Adipocyte (in vitro differentiated cells): ENCODE data around the gene NFIA.

Source experiments
- DNase-seq: peaks from one replicate; pipeline ENCODE4 v3.0.0-alpha.2; 2015; ENCODE audit warnings: low read depth
- H3K27me3 ChIP-seq: replicated peaks from 2 replicates; pipeline ENCODE4 v1.7.0; 2013; ENCODE audit warnings: mild to moderate bottlenecking, low read length, moderate library complexity; ENCODE audit not compliant: control insufficient read depth, insufficient read depth
- H3K36me3 ChIP-seq: 2 replicates; pipeline ENCODE4 v1.7.0; 2013; ENCODE audit warnings: low read length, mild to moderate bottlenecking, moderate library complexity; ENCODE audit not compliant: control insufficient read depth, insufficient read depth, severe bottlenecking
- H3K4me1 ChIP-seq: 2 replicates; pipeline ENCODE4 v1.7.0; 2013; ENCODE audit warnings: mild to moderate bottlenecking, low read length, moderate library complexity; ENCODE audit not compliant: control insufficient read depth, insufficient read depth
- H3K4me3 ChIP-seq: 2 replicates; pipeline ENCODE4 v1.7.0; 2013; ENCODE audit warnings: mild to moderate bottlenecking, low read length, moderate library complexity
- H3K9ac ChIP-seq: 2 replicates; pipeline ENCODE4 v1.7.0; 2013; ENCODE audit warnings: mild to moderate bottlenecking, low read length, moderate library complexity
- H3K9me3 ChIP-seq: 2 replicates; pipeline ENCODE4 v1.7.0; 2013; ENCODE audit warnings: mild to moderate bottlenecking, low read length, moderate library complexity; ENCODE audit not compliant: control insufficient read depth

Gene NFIA

GRCh38 chr1:61403679-61404596, 321.6 kb downstream of the NFIA start:
- Histone ChIP-seq H3K4me1 (peaks cover 14% of the 10 kb centered on the region), H3K27me3 (no peaks in the 10 kb centered on the region), H3K36me3 (peaks cover 32% of the 10 kb centered on the region), H3K9me3 (no peaks in the 10 kb centered on the region), H3K4me3 (no peak overlapping the region), H3K9ac (no peak overlapping the region)
- no peak for DNase-seq

GRCh38 chr1:61404597-61405376, 322.4 kb downstream of the NFIA start:
- DNase-seq: peak; percentile 43
- Histone ChIP-seq H3K9ac (no peak overlapping the region), H3K36me3 (peaks cover 41% of the 10 kb centered on the region), H3K9me3 (no peaks in the 10 kb centered on the region), H3K4me3 (no peak overlapping the region), H3K27me3 (no peaks in the 10 kb centered on the region), H3K4me1 (peaks cover 6% of the 10 kb centered on the region)

DNA sequence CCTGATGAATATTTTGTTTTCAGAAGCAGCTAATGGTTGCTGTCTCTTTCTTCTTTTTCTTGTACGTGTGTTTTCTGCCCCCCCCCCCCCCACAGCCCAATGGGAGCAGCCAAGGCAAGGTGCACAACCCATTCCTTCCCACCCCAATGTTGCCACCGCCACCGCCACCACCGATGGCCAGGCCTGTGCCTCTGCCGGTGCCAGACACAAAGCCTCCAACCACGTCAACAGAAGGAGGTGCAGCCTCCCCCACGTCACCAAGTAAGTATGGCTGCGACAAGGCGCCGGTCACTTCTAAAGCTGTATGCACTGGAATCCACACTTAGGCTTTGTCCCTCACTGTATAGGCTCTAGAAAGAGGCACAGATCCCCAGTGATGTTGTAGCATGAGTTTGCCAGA, 324.1 kb downstream of the NFIA start:
- Histone ChIP-seq H3K4me1 (no peaks in the 10 kb centered on the region), H3K9me3 (no peaks in the 10 kb centered on the region), H3K36me3 (peaks cover 43% of the 10 kb centered on the region), H3K27me3 (no peaks in the 10 kb centered on the region), H3K9ac (no peak overlapping the region), H3K4me3 (no peak overlapping the region)
- no peak for DNase-seq

GRCh38 chr1:61412601-61413000, 330.2 kb downstream of the NFIA start:
- H3K4me3 ChIP-seq: no peak overlapping the region
- no peaks in the 10 kb centered on the region for H3K4me1 ChIP-seq
- no peaks in the 10 kb centered on the region for H3K27me3 ChIP-seq
- no peaks in the 10 kb centered on the region for H3K9me3 ChIP-seq
- H3K36me3 ChIP-seq: peaks cover 30% of the 10 kb centered on the region
- H3K9ac ChIP-seq: no peak overlapping the region
- no peak for DNase-seq

DNA sequence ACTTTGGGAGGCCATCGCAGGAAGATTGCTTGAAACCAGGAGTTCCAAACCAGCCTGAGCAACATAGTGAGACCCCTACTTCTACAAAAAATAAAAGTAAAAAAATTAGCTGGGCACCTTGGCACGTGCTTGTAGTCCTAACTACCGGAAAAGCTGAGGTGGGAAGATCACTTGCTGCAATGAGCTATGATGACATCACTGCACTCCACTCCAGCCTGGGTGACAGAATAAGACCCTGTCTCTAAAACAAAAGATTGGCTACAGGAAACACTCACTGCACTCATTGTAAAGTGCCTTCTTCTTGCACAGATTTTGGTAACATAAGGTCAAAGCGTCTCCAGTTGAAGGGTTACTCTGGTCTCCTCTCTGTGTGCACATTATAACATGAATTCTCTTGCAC, 336.8 kb downstream of the NFIA start:
- H3K4me1 ChIP-seq: no peaks in the 10 kb centered on the region
- H3K9ac ChIP-seq: no peak overlapping the region
- no peaks in the 10 kb centered on the region for H3K9me3 ChIP-seq
- no peak overlapping the region for H3K4me3 ChIP-seq
- H3K36me3 ChIP-seq: peaks cover 14% of the 10 kb centered on the region
- H3K27me3 ChIP-seq: no peaks in the 10 kb centered on the region
- DNase-seq: no peak

- Histone ChIP-seq H3K36me3 (peaks cover 14% of the 10 kb centered on the region), H3K4me1 (no peaks in the 10 kb centered on the region), H3K9ac (no peak overlapping the region), H3K27me3 (no peaks in the 10 kb centered on the region), H3K4me3 (no peak overlapping the region), H3K9me3 (no peaks in the 10 kb centered on the region)
- no peak for DNase-seq
These were observed 337.3 kb downstream of the NFIA start for GRCh38 chr1:61419657-61420056.

DNA sequence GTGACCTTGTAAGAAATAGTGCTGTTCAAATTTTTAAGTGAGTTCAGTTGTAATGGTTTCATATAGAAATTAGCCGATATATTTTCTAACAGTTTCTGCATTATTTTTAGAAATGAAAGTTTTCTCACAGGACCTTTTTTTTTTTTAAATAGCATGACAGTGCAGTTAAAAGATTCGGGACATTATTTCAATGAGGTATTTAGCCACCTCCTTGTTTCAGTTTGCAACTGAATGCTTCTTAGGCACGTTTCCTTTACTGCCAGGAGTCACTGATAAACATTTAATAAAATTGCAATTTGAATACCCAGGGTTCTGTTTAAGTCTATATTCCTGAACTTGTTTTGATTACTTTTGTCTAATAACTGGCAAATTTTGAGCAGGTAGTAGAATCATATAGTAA, 337.9 kb downstream of the NFIA start:
- no peaks in the 10 kb centered on the region for H3K4me1 ChIP-seq
- H3K9me3 ChIP-seq: no peaks in the 10 kb centered on the region
- no peaks in the 10 kb centered on the region for H3K27me3 ChIP-seq
- peaks cover 14% of the 10 kb centered on the region for H3K36me3 ChIP-seq
- no peak for DNase-seq
- H3K9ac ChIP-seq: no peak overlapping the region
- no peak overlapping the region for H3K4me3 ChIP-seq

GRCh38 chr1:61420909-61421835, 338.8 kb downstream of the NFIA start:
- H3K4me3 ChIP-seq: no peak overlapping the region

GRCh38 chr1:61423643-61424042, 341.3 kb downstream of the NFIA start:
- peaks cover 17% of the 10 kb centered on the region for H3K36me3 ChIP-seq
- DNase-seq: no peak
- H3K27me3 ChIP-seq: no peaks in the 10 kb centered on the region
- no peaks in the 10 kb centered on the region for H3K4me1 ChIP-seq
- no peak overlapping the region for H3K4me3 ChIP-seq
- H3K9me3 ChIP-seq: no peaks in the 10 kb centered on the region
- H3K9ac ChIP-seq: no peak overlapping the region

More at GRCh38 chr1:61420909-61421835, 338.8 kb downstream of the NFIA start:
- no peak for DNase-seq
- peaks cover 16% of the 10 kb centered on the region for H3K36me3 ChIP-seq
- H3K9ac ChIP-seq: no peak overlapping the region
- no peaks in the 10 kb centered on the region for H3K9me3 ChIP-seq
- H3K27me3 ChIP-seq: no peaks in the 10 kb centered on the region
- no peaks in the 10 kb centered on the region for H3K4me1 ChIP-seq

- DNase-seq: no peak
- Histone ChIP-seq H3K4me3 (no peak overlapping the region), H3K27me3 (no peaks in the 10 kb centered on the region), H3K9me3 (no peaks in the 10 kb centered on the region), H3K9ac (no peak overlapping the region), H3K4me1 (no peaks in the 10 kb centered on the region), H3K36me3 (peaks cover 17% of the 10 kb centered on the region)
These were observed 342.0 kb downstream of the NFIA start for GRCh38 chr1:61424382-61424781.
